ENCODE results near the gene WWOX. TPM values are rescaled to one million over a fixed set of nuclear protein-coding genes. Genes with fewer than 3 reads are reported as not detected.

Gene WWOX
- total RNA-seq, 1 donor from 2014 or later: 28.2 TPM

DNA sequence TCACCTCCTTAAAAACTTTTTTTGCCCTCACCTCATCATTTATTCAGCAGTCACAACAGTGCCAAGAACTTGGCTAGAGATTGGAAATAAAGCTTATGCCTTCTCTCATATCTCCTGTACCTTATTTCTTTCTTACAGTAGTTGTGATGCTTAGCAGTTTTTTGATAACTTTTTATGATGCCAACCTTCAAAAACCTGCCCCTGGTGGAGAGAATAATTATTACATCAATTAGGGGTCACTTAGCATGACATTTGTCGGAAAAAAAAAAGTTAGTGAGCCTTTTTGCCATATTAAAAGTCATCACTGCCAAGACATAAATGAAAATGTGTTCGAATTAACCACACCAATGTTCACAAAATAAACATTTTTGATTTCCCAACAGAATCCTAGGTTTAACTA lies 296.6 kb downstream of the WWOX start:
- no peak for DNase-seq (ENCODE audit: extremely low spot score, unreplicated experiment)
- Mint-ChIP-seq H3K27ac (no peak overlapping the region), H3K9me3 (no peaks in the 10 kb centered on the region), H3K4me3 (no peak overlapping the region), H3K36me3 (peaks cover 11% of the 10 kb centered on the region), H3K27me3 (no peaks in the 10 kb centered on the region), H3K4me1 (ENCODE audit: unreplicated experiment) (no peaks in the 10 kb centered on the region)
- TF ChIP-seq, protein P1, sequence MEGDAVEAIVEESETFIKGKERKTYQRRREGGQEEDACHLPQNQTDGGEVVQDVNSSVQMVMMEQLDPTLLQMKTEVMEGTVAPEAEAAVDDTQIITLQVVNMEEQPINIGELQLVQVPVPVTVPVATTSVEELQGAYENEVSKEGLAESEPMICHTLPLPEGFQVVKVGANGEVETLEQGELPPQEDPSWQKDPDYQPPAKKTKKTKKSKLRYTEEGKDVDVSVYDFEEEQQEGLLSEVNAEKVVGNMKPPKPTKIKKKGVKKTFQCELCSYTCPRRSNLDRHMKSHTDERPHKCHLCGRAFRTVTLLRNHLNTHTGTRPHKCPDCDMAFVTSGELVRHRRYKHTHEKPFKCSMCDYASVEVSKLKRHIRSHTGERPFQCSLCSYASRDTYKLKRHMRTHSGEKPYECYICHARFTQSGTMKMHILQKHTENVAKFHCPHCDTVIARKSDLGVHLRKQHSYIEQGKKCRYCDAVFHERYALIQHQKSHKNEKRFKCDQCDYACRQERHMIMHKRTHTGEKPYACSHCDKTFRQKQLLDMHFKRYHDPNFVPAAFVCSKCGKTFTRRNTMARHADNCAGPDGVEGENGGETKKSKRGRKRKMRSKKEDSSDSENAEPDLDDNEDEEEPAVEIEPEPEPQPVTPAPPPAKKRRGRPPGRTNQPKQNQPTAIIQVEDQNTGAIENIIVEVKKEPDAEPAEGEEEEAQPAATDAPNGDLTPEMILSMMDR (conservative IDR thresholded peaks at IDR 0.05): peak; percentile 66

DNA sequence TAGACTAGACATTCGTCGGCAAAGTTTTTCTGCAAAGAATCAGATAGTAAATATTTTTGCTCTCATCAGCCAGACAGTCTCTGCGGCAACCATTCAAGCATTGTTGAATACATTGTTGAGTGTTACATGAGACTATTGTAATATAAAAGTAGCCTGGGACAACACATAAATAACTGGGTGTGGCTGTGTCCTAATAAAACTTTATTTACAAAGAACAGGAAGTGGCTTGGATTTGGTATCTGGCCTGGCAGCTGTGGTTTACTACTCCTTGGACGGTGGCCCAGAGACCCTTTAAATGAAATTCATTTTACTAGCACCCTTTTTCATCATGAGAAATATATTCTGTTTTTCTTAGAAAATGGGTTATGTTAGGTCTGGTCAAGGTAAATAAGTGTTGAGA lies 297.2 kb downstream of the WWOX start:
- no peak overlapping the region for H3K4me3 Mint-ChIP-seq
- no peak overlapping the region for H3K27ac Mint-ChIP-seq
- H3K9me3 Mint-ChIP-seq: no peaks in the 10 kb centered on the region
- DNase-seq (ENCODE audit: extremely low spot score, unreplicated experiment): no peak
- TF ChIP-seq, protein P1 (conservative IDR thresholded peaks at IDR 0.05): no peak
- no peaks in the 10 kb centered on the region for H3K27me3 Mint-ChIP-seq
- H3K36me3 Mint-ChIP-seq: peaks cover 9% of the 10 kb centered on the region
- H3K4me1 Mint-ChIP-seq (ENCODE audit: unreplicated experiment): no peaks in the 10 kb centered on the region

DNA sequence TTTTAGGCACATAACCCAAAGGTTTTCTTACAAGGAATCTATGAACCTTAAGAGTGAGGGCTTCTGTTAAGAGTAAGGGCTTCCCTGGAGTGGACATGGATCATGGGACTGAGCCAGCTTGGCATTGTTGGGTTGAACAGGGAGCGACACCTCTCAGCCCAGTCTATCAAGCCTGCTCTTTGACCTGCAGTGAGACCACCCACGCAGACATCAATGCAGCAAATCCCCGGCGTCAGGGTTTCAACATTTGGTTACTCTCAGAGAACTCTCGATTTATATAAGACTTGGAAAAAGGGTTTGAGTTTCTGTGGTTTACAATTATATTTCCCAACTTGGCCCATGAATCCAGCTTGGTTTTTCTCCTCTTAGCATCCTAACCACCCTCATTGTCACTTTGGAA lies 299.9 kb downstream of the WWOX start:
- Mint-ChIP-seq H3K4me1 (ENCODE audit: unreplicated experiment) (no peaks in the 10 kb centered on the region), H3K27ac (no peak overlapping the region), H3K4me3 (no peak overlapping the region), H3K36me3 (peaks cover 4% of the 10 kb centered on the region), H3K27me3 (no peaks in the 10 kb centered on the region), H3K9me3 (no peaks in the 10 kb centered on the region)
- TF ChIP-seq, protein P1 (conservative IDR thresholded peaks at IDR 0.05): no peak
- no peak for DNase-seq (ENCODE audit: extremely low spot score, unreplicated experiment)

DNA sequence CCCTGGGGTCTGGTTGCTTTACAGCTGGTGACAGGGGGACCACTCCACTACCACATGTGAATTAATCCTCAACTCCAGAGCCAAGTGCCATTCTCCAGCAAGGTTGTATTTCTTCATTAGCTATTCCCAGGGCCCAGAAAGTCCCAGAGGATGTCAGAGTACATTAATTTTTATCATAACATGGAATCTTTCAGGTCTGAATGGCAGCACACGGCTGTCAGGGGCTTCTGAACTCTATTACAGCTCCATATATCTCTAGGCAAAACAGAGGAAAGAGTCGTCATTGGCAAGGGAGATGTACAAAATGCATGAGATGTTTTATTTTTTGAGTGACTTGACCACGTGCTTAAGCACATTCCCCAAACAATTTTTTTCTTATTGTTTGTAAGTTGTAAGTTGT lies 303.4 kb downstream of the WWOX start:
- H3K27me3 Mint-ChIP-seq: no peaks in the 10 kb centered on the region
- no peak overlapping the region for H3K4me3 Mint-ChIP-seq
- H3K27ac Mint-ChIP-seq: no peak overlapping the region
- peaks cover 5% of the 10 kb centered on the region for H3K9me3 Mint-ChIP-seq
- H3K4me1 Mint-ChIP-seq (ENCODE audit: unreplicated experiment): no peaks in the 10 kb centered on the region
- peaks cover 4% of the 10 kb centered on the region for H3K36me3 Mint-ChIP-seq
- DNase-seq (ENCODE audit: extremely low spot score, unreplicated experiment): no peak
- TF ChIP-seq, protein P1 (conservative IDR thresholded peaks at IDR 0.05): no peak

DNA sequence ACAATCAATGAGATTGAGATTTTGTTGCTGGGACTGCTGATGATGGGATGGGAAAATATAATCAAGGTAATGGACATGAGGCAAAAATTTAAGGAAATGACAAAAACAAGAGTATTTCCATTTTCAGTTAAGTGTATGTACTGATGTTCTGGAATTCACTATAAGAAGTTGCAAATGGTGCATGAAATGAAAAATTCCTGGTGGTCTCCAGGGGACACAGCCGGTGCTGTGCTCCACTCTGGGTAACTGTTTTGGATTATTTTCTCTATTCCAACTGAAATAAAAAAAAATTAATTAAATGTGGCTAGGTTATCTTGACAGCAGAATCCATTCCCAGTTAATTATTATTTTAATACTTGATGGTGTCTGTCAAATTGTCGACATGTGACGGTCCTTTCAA lies 305.6 kb downstream of the WWOX start:
- Mint-ChIP-seq H3K9me3 (peaks cover 18% of the 10 kb centered on the region), H3K4me3 (no peak overlapping the region)

More for the DNA sequence above, 305.6 kb downstream of the WWOX start:
- no peak overlapping the region for H3K27ac Mint-ChIP-seq
- peaks cover 3% of the 10 kb centered on the region for H3K36me3 Mint-ChIP-seq
- no peak for DNase-seq (ENCODE audit: extremely low spot score, unreplicated experiment)
- TF ChIP-seq, protein P1 (conservative IDR thresholded peaks at IDR 0.05): no peak
- no peaks in the 10 kb centered on the region for H3K27me3 Mint-ChIP-seq
- H3K4me1 Mint-ChIP-seq (ENCODE audit: unreplicated experiment): no peaks in the 10 kb centered on the region
